HEK293 (cell line): ENCODE data around the gene GSG1.

ENCODE experiments used
- CTCF ChIA-PET: fragments of 350-600 bp; formaldehyde crosslinking; extraction: SDS; loops from one replicate; lab custom pipeline; 2021; ENCODE audit warnings: antibody characterized with exemption; lab: Yijun Ruan, JAX
- POLR2A ChIA-PET: fragments of 300-600 bp; formaldehyde crosslinking; extraction: SDS; loops from one replicate; lab custom pipeline; 2020; ENCODE audit warnings: antibody characterized with exemption, inconsistent platforms; lab: Yijun Ruan, JAX
- H3K27ac ChIP-seq: fragments of 200-500 bp; sonication (Bioruptor generic); 2 replicates; pipeline ENCODE4 v1.5.1; 2014; ENCODE audit warnings: low read depth, low read length, control low read depth, inconsistent platforms; ENCODE audit errors: extremely low read depth
- H3K36me3 ChIP-seq, 2 experiments: fragments of 200-500 bp in 1 of 2; sonication (Bioruptor generic) in 1 of 2; 1 replicate in 1 of 2; 2 replicates in 1 of 2; pipeline ENCODE4 v1.5.1; 2014 to 2017; ENCODE audit warnings: inconsistent platforms in 2 of 2, low read length in 2 of 2; ENCODE audit not compliant: control insufficient read depth in 2 of 2, insufficient read depth in 1 of 2
- H3K4me1 ChIP-seq: fragments of 200-500 bp; sonication (Bioruptor generic); 2 replicates; pipeline ENCODE4 v1.5.1; 2014; ENCODE audit warnings: mild to moderate bottlenecking, low read length, inconsistent platforms; ENCODE audit not compliant: control insufficient read depth, insufficient read depth
- H3K4me3 ChIP-seq: 2 replicates; pipeline ENCODE4 v1.5.1; 2011; ENCODE audit warnings: low read depth, mild to moderate bottlenecking, control low read depth, low read length, moderate library complexity
- H3K9me3 ChIP-seq: fragments of 200-500 bp; sonication (Bioruptor generic); 2 replicates; pipeline ENCODE4 v1.5.1; 2014; ENCODE audit warnings: low read depth, low read length, inconsistent platforms; ENCODE audit not compliant: control insufficient read depth, insufficient read depth
- KLF1 ChIP-seq: fragments of 450-650 bp; formaldehyde crosslinking; IDR thresholded peaks from 2 replicates; pipeline ENCODE4 v1.5.1; 2016; ENCODE audit warnings: missing biosample characterization, missing genetic modification characterization
- PRDM1 ChIP-seq: fragments of 450-650 bp; formaldehyde crosslinking; IDR thresholded peaks from 2 replicates; pipeline ENCODE4; 2016; ENCODE audit warnings: missing biosample characterization, missing genetic modification characterization
- ZFP3 ChIP-seq: fragments of 450-650 bp; formaldehyde crosslinking; IDR thresholded peaks from 2 replicates; pipeline ENCODE4 v1.5.1; 2016; ENCODE audit warnings: low read depth, missing biosample characterization, missing genetic modification characterization
- ZNF184 ChIP-seq: fragments of 450-650 bp; IDR thresholded peaks from 2 replicates; pipeline ENCODE4 v1.5.1; 2018; ENCODE audit warnings: missing biosample characterization, mild to moderate bottlenecking, missing genetic modification characterization
- ZNF202 ChIP-seq: fragments of 450-650 bp; formaldehyde crosslinking; IDR thresholded peaks from 2 replicates; pipeline ENCODE4 v1.5.1; 2016; ENCODE audit warnings: missing biosample characterization, missing genetic modification characterization, borderline replicate concordance
- ZNF223 ChIP-seq: fragments of 450-650 bp; formaldehyde crosslinking; IDR thresholded peaks from 2 replicates; pipeline ENCODE4 v1.5.1; 2016; ENCODE audit warnings: missing biosample characterization, missing genetic modification characterization
- ZNF266 ChIP-seq: fragments of 450-650 bp; formaldehyde crosslinking; IDR thresholded peaks from 2 replicates; pipeline ENCODE4 v1.5.1; 2016; ENCODE audit warnings: missing biosample characterization, missing genetic modification characterization, low read depth
- ZNF292 ChIP-seq: fragments of 450-650 bp; formaldehyde crosslinking; IDR thresholded peaks from 2 replicates; pipeline ENCODE4 v1.5.1; 2016; ENCODE audit warnings: low read depth, missing biosample characterization, missing genetic modification characterization, borderline replicate concordance
- ZNF341 ChIP-seq: fragments of 450-650 bp; formaldehyde crosslinking; IDR thresholded peaks from 2 replicates; pipeline ENCODE4; 2016; ENCODE audit warnings: low read depth, missing biosample characterization, missing genetic modification characterization
- ZNF37A ChIP-seq: fragments of 450-650 bp; IDR thresholded peaks from 2 replicates; pipeline ENCODE4 v1.5.1; 2018; ENCODE audit warnings: missing biosample characterization, missing genetic modification characterization
- ZNF404 ChIP-seq: fragments of 450-650 bp; formaldehyde crosslinking; IDR thresholded peaks from 2 replicates; pipeline ENCODE4 v1.5.1; 2017; ENCODE audit warnings: missing biosample characterization, missing genetic modification characterization
- ZNF558 ChIP-seq: fragments of 450-650 bp; formaldehyde crosslinking; IDR thresholded peaks from 2 replicates; pipeline ENCODE4 v1.5.1; 2016; ENCODE audit warnings: missing biosample characterization, missing genetic modification characterization
- ZNF623 ChIP-seq: fragments of 450-650 bp; formaldehyde crosslinking; IDR thresholded peaks from 2 replicates; pipeline ENCODE4 v1.5.1; 2016; ENCODE audit warnings: missing biosample characterization, missing genetic modification characterization
- ZNF707 ChIP-seq: fragments of 450-650 bp; formaldehyde crosslinking; IDR thresholded peaks from 2 replicates; pipeline ENCODE4 v1.5.1; 2016; ENCODE audit warnings: missing biosample characterization, missing genetic modification characterization
- ZNF768 ChIP-seq: fragments of 450-650 bp; formaldehyde crosslinking; IDR thresholded peaks from 2 replicates; pipeline ENCODE4 v1.5.1; 2018; ENCODE audit warnings: missing biosample characterization, mild to moderate bottlenecking, missing genetic modification characterization
- ZNF843 ChIP-seq: fragments of 450-650 bp; formaldehyde crosslinking; IDR thresholded peaks from 2 replicates; pipeline ENCODE4 v1.5.1; 2016; ENCODE audit warnings: missing biosample characterization, missing genetic modification characterization
- ZSCAN30 ChIP-seq: fragments of 450-650 bp; IDR thresholded peaks from 2 replicates; pipeline ENCODE4 v1.5.1; 2018; ENCODE audit warnings: missing biosample characterization, mild to moderate bottlenecking, missing genetic modification characterization, moderate library complexity
- ZXDB ChIP-seq: fragments of 450-650 bp; formaldehyde crosslinking; IDR thresholded peaks from 2 replicates; pipeline ENCODE4 v1.5.1; 2016; ENCODE audit warnings: missing biosample characterization, missing genetic modification characterization
- TF ChIP-seq, protein P1 (sequence below): fragments of 450-650 bp; formaldehyde crosslinking; IDR thresholded peaks from 2 replicates; pipeline ENCODE4 v1.5.1; 2016; ENCODE audit warnings: missing biosample characterization, missing genetic modification characterization, low read depth
- TF ChIP-seq, protein P2 (sequence below): fragments of 450-650 bp; formaldehyde crosslinking; IDR thresholded peaks from 2 replicates; pipeline ENCODE4; 2016; ENCODE audit warnings: missing biosample characterization, missing genetic modification characterization
- TF ChIP-seq, protein P3 (sequence below): fragments of 450-650 bp; formaldehyde crosslinking; IDR thresholded peaks from 2 replicates; pipeline ENCODE4 v1.5.1; 2016; ENCODE audit warnings: missing biosample characterization, missing genetic modification characterization
- TF ChIP-seq, protein P4 (sequence below): fragments of 450-650 bp; formaldehyde crosslinking; IDR thresholded peaks from 2 replicates; pipeline ENCODE4 v1.5.1; 2016; ENCODE audit warnings: missing biosample characterization, missing genetic modification characterization

GSG1 gene

DNA sequence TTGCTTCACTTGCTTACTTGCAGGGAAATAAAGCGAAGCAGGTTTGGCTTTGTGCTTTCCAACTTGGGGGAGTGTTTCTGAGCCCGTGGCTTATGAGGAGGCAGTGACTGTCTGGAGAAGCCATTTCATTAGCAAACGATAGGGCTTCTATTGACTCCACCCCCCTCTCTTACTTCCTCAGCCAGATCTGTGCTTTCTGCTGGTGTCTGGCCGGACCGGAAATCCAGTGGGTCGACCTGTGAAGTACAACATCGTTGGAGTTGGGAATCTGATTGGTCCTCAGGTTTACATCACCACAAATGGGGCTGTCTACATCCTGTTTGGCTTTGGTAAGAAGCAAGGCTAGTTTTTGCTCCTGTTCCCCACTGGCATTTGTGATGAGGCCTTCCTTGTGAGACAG is 37.0 kb downstream of the GSG1 start:
- H3K4me3 ChIP-seq = no peak overlapping the region
- H3K4me1 ChIP-seq = no peaks in the 10 kb centered on the region
- peaks cover 3 to 73% of the 10 kb centered on the region in 2 experiments; a peak in 1 of 3 replicates for H3K36me3 ChIP-seq
- no peaks in the 10 kb centered on the region for H3K9me3 ChIP-seq
- CTCF ChIA-PET = interaction anchor here (0.6 to 1.0 kb wide), 2 partner anchors 191 to 290 kb away, joined by 3 read pairs; no protein-coding TSS in a partner anchor
- no peak overlapping the region for H3K27ac ChIP-seq
- POLR2A ChIA-PET = no interaction called here
- no peak for TF ChIP-seq ZNF843 (tag by site-specific recombination)
- no peak for TF ChIP-seq KLF1
- TF ChIP-seq, protein P1, sequence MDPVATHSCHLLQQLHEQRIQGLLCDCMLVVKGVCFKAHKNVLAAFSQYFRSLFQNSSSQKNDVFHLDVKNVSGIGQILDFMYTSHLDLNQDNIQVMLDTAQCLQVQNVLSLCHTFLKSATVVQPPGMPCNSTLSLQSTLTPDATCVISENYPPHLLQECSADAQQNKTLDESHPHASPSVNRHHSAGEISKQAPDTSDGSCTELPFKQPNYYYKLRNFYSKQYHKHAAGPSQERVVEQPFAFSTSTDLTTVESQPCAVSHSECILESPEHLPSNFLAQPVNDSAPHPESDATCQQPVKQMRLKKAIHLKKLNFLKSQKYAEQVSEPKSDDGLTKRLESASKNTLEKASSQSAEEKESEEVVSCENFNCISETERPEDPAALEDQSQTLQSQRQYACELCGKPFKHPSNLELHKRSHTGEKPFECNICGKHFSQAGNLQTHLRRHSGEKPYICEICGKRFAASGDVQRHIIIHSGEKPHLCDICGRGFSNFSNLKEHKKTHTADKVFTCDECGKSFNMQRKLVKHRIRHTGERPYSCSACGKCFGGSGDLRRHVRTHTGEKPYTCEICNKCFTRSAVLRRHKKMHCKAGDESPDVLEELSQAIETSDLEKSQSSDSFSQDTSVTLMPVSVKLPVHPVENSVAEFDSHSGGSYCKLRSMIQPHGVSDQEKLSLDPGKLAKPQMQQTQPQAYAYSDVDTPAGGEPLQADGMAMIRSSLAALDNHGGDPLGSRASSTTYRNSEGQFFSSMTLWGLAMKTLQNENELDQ (tag by site-specific recombination) = no peak
- no peak for TF ChIP-seq PRDM1
- TF ChIP-seq ZNF404 (tag by site-specific recombination) = no peak
- no peak for TF ChIP-seq ZNF341 (tag by site-specific recombination)
- TF ChIP-seq, protein P2, sequence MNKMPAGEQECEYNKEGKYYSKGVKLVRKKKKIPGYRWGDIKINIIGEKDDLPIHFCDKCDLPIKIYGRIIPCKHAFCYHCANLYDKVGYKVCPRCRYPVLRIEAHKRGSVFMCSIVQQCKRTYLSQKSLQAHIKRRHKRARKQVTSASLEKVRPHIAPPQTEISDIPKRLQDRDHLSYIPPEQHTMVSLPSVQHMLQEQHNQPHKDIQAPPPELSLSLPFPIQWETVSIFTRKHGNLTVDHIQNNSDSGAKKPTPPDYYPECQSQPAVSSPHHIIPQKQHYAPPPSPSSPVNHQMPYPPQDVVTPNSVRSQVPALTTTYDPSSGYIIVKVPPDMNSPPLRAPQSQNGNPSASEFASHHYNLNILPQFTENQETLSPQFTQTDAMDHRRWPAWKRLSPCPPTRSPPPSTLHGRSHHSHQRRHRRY (tag by site-specific recombination) = no peak

DNA sequence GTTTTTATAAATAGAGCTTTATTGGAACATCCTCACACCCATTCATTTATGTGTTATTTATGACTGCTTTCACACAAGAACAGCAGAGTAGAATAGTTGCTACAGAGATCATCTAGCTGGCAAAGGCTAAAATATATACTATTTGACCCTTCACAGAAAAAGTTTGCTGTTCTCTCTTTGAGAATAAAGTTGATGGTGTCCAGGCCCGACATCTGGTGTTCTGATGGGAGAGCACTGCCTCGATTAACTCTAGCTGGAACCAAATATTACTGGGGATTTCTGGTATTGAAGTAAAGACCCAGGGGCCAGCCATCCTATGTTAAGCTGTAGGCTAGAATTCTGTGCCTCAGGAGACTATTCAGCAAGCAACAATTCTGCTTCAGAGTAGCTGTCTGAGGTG is 37.5 kb downstream of the GSG1 start:
- ChIA-PET CTCF (interaction anchor here (0.6 to 1.5 kb wide), 4 partner anchors 33 to 290 kb away, joined by 3 to 5 read pairs (median 3); no protein-coding TSS in a partner anchor), POLR2A (no interaction called here)
- no peak overlapping the region for H3K27ac ChIP-seq
- TF ChIP-seq ZFP3 = no peak
- TF ChIP-seq ZNF292 (tag by site-specific recombination) = no peak
- no peak for TF ChIP-seq ZNF37A (tag by site-specific recombination)
- no peak for TF ChIP-seq ZNF202 (tag by site-specific recombination)
- H3K4me1 ChIP-seq = no peaks in the 10 kb centered on the region
- H3K36me3 ChIP-seq = peaks cover 3 to 73% of the 10 kb centered on the region in 2 experiments; a peak in 1 of 3 replicates
- H3K4me3 ChIP-seq = no peak overlapping the region
- H3K9me3 ChIP-seq = no peaks in the 10 kb centered on the region

DNA sequence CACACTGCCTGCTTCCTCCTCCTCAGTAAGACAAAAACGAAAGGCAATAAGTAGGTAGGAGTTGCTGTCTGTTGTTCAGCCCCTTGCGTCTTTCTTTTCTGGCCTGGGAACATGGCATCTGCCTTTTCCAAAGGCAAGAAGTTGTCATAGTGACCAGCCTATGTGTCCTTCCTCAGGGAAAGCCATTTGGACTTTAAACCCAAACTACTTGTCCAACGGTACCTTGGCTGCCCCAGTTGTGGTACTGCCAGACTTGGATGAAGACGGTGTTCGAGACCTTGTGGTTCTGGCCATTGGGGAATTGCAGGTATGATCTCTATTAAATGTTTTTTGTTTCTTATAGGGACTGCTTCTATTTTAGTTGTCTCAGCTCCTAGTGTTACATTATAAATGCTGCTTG is 40.8 kb downstream of the GSG1 start:
- H3K4me3 ChIP-seq = no peak overlapping the region
- TF ChIP-seq ZNF266 (tag by site-specific recombination) (no peak), ZNF623 (tag by site-specific recombination) (no peak), ZNF707 (tag by site-specific recombination) (no peak), ZNF768 (tag by site-specific recombination) (no peak), ZNF341 (tag by site-specific recombination) (no peak)
- TF ChIP-seq, all 188 proteins: peak for 0
- no peak overlapping the region for H3K27ac ChIP-seq
- no peaks in the 10 kb centered on the region for H3K4me1 ChIP-seq
- no peaks in the 10 kb centered on the region for H3K9me3 ChIP-seq
- CTCF ChIA-PET = interaction anchor here (1.4 kb wide), 1 partner anchor 150 kb away, joined by 4 read pairs; no protein-coding TSS in a partner anchor
- H3K36me3 ChIP-seq = peaks cover 0 to 73% of the 10 kb centered on the region in 2 experiments; a peak in 1 of 3 replicates
- POLR2A ChIA-PET = no interaction called here

DNA sequence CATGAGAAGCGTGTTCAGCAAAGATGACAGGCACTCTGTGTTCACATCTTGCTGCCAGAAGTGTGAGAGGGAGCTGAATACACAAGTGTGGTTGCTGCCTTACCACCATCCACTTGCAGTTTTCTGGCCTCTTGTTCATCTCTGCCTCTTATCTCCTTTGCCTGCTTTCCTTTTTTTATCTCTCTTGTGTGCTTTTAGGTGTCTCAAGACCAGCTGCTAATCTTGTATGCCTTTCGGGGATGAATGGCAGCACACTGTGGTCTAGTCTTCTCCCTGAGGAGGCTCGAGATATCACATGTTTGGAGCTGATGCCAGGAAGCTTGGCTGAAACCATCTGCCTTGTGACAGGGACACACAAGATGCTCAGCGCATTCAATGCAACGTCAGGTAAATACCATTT is 42.1 kb downstream of the GSG1 start:
- Histone ChIP-seq H3K4me3 (no peak overlapping the region), H3K27ac (no peak overlapping the region), H3K9me3 (no peaks in the 10 kb centered on the region), H3K36me3 (peaks cover 0 to 62% of the 10 kb centered on the region in 2 experiments; a peak in 1 of 3 replicates), H3K4me1 (no peaks in the 10 kb centered on the region)
- CTCF ChIA-PET = no interaction called here
- POLR2A ChIA-PET = no interaction called here
- TF ChIP-seq ZSCAN30 (tag by site-specific recombination) (no peak), ZNF223 (tag by site-specific recombination) (no peak), ZXDB (tag by site-specific recombination) (no peak), ZNF202 (tag by site-specific recombination) (no peak), ZNF184 (tag by site-specific recombination) (no peak), ZNF558 (tag by site-specific recombination) (no peak), ZNF404 (tag by site-specific recombination) (no peak)
- TF ChIP-seq, protein P3, sequence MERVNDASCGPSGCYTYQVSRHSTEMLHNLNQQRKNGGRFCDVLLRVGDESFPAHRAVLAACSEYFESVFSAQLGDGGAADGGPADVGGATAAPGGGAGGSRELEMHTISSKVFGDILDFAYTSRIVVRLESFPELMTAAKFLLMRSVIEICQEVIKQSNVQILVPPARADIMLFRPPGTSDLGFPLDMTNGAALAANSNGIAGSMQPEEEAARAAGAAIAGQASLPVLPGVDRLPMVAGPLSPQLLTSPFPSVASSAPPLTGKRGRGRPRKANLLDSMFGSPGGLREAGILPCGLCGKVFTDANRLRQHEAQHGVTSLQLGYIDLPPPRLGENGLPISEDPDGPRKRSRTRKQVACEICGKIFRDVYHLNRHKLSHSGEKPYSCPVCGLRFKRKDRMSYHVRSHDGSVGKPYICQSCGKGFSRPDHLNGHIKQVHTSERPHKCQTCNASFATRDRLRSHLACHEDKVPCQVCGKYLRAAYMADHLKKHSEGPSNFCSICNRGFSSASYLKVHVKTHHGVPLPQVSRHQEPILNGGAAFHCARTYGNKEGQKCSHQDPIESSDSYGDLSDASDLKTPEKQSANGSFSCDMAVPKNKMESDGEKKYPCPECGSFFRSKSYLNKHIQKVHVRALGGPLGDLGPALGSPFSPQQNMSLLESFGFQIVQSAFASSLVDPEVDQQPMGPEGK (tag by site-specific recombination) = no peak
- TF ChIP-seq, protein P4, sequence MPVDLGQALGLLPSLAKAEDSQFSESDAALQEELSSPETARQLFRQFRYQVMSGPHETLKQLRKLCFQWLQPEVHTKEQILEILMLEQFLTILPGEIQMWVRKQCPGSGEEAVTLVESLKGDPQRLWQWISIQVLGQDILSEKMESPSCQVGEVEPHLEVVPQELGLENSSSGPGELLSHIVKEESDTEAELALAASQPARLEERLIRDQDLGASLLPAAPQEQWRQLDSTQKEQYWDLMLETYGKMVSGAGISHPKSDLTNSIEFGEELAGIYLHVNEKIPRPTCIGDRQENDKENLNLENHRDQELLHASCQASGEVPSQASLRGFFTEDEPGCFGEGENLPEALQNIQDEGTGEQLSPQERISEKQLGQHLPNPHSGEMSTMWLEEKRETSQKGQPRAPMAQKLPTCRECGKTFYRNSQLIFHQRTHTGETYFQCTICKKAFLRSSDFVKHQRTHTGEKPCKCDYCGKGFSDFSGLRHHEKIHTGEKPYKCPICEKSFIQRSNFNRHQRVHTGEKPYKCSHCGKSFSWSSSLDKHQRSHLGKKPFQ = no peak
